ENCODE data around the gene EPB41L1.
A peak's percentile ranks its signal among the peaks of the same experiment; 100 is the strongest.

The EPB41L1 gene

DNA sequence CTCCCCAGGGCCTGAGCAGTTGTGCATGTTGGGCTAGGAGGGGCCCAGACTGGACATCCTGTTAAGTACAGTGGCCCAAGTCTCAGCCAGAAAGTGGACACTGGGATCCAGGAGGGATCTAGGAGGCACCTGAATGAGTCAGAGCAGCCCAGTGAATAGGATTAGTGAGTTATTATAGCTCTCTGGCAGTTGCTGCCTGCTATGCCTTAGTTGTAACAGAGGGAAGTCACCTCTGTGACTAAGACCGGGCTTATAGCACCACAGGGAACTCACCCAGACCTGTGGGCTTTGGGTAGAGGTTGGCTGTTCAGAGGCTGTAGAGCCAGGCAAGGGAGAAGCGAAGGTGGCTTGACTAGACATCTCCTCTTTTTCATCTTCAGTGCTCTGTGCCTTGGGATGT is 42.7 kb downstream of the EPB41L1 start:
- CTCF ChIA-PET = interaction anchor here (0.8 to 7.9 kb wide), 4 partner anchors 19 to 204 kb away, joined by 3 to 101 read pairs (median 6); no protein-coding TSS in a partner anchor

DNA sequence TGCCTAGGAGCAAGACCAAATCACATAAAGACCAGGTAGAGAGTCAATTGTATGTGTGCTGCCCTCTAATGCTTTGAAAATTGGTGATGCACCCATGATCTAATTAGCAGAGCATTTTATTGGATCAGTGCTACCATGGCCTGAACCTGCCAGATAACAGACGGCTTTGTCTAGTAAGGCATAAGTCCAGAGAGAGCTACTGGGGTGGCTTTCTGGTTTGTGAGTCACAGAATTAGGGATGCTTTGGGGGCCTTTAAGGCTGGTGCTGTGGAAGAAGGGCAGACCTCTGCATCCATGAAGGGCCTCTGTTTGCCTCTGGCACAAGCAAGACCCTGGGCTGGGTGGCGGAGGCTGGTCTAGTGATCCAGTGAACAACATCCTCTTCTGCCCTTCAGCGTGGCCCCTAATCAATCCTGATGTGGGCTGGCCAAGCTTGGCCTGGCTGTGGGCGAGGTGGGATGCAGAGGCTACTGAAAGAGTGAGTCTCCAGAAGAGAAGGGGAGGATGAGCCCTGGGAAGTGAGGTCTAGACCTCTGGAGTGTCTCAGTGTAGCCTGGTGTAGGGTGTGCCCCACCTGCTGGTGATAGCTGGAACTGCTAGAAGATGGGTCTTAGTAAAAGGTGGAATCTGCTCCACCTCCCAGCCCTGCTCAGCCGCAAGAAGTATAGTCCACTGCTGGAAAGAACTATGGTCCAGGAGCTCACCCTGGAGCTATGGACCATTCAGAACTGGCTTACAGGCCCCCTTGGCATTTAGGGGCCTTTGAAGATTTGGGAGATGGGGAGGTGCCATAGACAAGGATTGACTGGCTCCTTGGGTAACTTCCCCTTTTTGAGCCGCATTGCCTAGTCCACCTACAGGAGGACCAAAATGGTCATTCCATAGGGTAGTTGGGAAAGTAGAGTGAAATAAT is 45.1 kb downstream of the EPB41L1 start:
- ChIA-PET CTCF (interaction anchor here (0.5 to 7.9 kb wide), 32 partner anchors 10 to 902 kb away, joined by 3 to 101 read pairs (median 4); no protein-coding TSS in a partner anchor), POLR2A (interaction anchor here (0.5 kb wide), 1 partner anchor 252 kb away, joined by 3 read pairs; no protein-coding TSS in a partner anchor)
- TF ChIP-seq ZNF654 (tag by site-specific recombination; IDR thresholded peaks at IDR 0.05; ENCODE audit: low read depth) (peak; percentile 91), ZNF555 (tag by site-specific recombination; conservative IDR thresholded peaks at IDR 0.05) (no peak), ZNF2 (tag by site-specific recombination; IDR thresholded peaks at IDR 0.05) (0 out of 2 replicates have a peak, but pooled peaks have one; percentile 52), GLIS1 (tag by site-specific recombination; IDR thresholded peaks at IDR 0.05) (peak; percentile 20; the same call in 1 of the 2 replicates), ZNF23 (tag by site-specific recombination; IDR thresholded peaks at IDR 0.05; ENCODE audit: borderline replicate concordance) (no peak), EGR2 (tag by site-specific recombination; IDR thresholded peaks at IDR 0.05; ENCODE audit: low read depth) (0 out of 2 replicates have a peak, but pooled peaks have one; percentile 14), ZBTB48 (tag by site-specific recombination; IDR thresholded peaks at IDR 0.05) (peak; percentile 59; the same call in 1 of the 2 replicates)
- TF ChIP-seq, protein P1, sequence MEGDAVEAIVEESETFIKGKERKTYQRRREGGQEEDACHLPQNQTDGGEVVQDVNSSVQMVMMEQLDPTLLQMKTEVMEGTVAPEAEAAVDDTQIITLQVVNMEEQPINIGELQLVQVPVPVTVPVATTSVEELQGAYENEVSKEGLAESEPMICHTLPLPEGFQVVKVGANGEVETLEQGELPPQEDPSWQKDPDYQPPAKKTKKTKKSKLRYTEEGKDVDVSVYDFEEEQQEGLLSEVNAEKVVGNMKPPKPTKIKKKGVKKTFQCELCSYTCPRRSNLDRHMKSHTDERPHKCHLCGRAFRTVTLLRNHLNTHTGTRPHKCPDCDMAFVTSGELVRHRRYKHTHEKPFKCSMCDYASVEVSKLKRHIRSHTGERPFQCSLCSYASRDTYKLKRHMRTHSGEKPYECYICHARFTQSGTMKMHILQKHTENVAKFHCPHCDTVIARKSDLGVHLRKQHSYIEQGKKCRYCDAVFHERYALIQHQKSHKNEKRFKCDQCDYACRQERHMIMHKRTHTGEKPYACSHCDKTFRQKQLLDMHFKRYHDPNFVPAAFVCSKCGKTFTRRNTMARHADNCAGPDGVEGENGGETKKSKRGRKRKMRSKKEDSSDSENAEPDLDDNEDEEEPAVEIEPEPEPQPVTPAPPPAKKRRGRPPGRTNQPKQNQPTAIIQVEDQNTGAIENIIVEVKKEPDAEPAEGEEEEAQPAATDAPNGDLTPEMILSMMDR (tag by site-specific recombination; IDR thresholded peaks at IDR 0.05) = peak; percentile 72
- no peaks in the 10 kb centered on the region for H3K9me3 ChIP-seq (ENCODE audit: control insufficient read depth, insufficient read depth, low read depth, low read length)
- no peaks in the 10 kb centered on the region for H3K4me1 ChIP-seq (ENCODE audit: control insufficient read depth, insufficient read depth, low read length)
- H3K4me3 ChIP-seq (ENCODE audit: low read depth, low read length) = no peak overlapping the region
- no peak overlapping the region for H3K27ac ChIP-seq (ENCODE audit: extremely low read depth, low read depth, low read length)
- peaks cover 0 to 39% of the 10 kb centered on the region in 2 experiments; a peak in 2 of 3 replicates for H3K36me3 ChIP-seq (ENCODE audit: control insufficient read depth in 2 of 2, insufficient read depth in 1 of 2, low read length in 2 of 2)

More for the DNA sequence above, 42.7 kb downstream of the EPB41L1 start:
- POLR2A ChIA-PET = no interaction called here
- Histone ChIP-seq H3K9me3 (ENCODE audit: control insufficient read depth, insufficient read depth, low read depth, low read length) (no peaks in the 10 kb centered on the region), H3K27ac (ENCODE audit: extremely low read depth, low read depth, low read length) (no peak overlapping the region), H3K36me3 (ENCODE audit: control insufficient read depth in 2 of 2, insufficient read depth in 1 of 2, low read length in 2 of 2) (peaks cover 0 to 47% of the 10 kb centered on the region in 2 experiments; a peak in 2 of 3 replicates), H3K4me3 (ENCODE audit: low read depth, low read length) (no peak overlapping the region), H3K4me1 (ENCODE audit: control insufficient read depth, insufficient read depth, low read length) (no peaks in the 10 kb centered on the region)
- no peak for TF ChIP-seq ZNF239 (tag by site-specific recombination; IDR thresholded peaks at IDR 0.05)
- no peak for TF ChIP-seq ZNF23 (tag by site-specific recombination; IDR thresholded peaks at IDR 0.05; ENCODE audit: borderline replicate concordance)
- no peak for TF ChIP-seq ZNF660 (tag by site-specific recombination; IDR thresholded peaks at IDR 0.05)
- TF ChIP-seq, protein P2, sequence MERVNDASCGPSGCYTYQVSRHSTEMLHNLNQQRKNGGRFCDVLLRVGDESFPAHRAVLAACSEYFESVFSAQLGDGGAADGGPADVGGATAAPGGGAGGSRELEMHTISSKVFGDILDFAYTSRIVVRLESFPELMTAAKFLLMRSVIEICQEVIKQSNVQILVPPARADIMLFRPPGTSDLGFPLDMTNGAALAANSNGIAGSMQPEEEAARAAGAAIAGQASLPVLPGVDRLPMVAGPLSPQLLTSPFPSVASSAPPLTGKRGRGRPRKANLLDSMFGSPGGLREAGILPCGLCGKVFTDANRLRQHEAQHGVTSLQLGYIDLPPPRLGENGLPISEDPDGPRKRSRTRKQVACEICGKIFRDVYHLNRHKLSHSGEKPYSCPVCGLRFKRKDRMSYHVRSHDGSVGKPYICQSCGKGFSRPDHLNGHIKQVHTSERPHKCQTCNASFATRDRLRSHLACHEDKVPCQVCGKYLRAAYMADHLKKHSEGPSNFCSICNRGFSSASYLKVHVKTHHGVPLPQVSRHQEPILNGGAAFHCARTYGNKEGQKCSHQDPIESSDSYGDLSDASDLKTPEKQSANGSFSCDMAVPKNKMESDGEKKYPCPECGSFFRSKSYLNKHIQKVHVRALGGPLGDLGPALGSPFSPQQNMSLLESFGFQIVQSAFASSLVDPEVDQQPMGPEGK (tag by site-specific recombination; IDR thresholded peaks at IDR 0.05) = no peak
- no peak for TF ChIP-seq ZNF600 (tag by site-specific recombination; IDR thresholded peaks at IDR 0.05)
- no peak for TF ChIP-seq RBAK (tag by site-specific recombination; IDR thresholded peaks at IDR 0.05)
- TF ChIP-seq KLF16 (tag by site-specific recombination; IDR thresholded peaks at IDR 0.05) = no peak
- no peak for TF ChIP-seq ZNF146 (tag by site-specific recombination; IDR thresholded peaks at IDR 0.05)

DNA sequence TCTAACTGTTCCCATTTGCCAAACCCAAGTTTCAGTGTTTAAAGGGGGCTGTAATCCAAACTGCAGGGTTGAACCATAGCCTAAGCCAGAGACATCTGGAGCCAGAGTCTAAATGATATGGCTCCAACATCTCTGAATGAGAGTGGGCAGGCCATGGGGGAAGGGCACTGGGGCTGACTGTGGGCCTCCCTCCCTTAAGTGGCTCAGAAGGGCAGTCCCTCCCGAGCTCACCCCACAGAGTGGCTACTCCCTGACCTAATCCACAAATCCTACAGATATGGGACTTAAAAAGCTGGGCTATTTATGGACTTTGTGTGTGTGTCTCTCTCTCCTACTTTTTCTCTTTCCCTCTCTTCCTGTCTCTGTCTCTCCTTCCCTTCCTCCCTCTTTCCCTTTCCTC is 45.9 kb downstream of the EPB41L1 start:
- Histone ChIP-seq H3K4me3 (ENCODE audit: low read depth, low read length) (no peak overlapping the region), H3K27ac (ENCODE audit: extremely low read depth, low read depth, low read length) (no peak overlapping the region), H3K36me3 (ENCODE audit: control insufficient read depth in 2 of 2, insufficient read depth in 1 of 2, low read length in 2 of 2) (peaks cover 0 to 36% of the 10 kb centered on the region in 2 experiments; a peak in 2 of 3 replicates), H3K9me3 (ENCODE audit: control insufficient read depth, insufficient read depth, low read depth, low read length) (no peaks in the 10 kb centered on the region), H3K4me1 (ENCODE audit: control insufficient read depth, insufficient read depth, low read length) (no peaks in the 10 kb centered on the region)
- ChIA-PET CTCF (interaction anchor here (0.6 to 7.9 kb wide), 17 partner anchors 10 to 421 kb away, joined by 3 to 101 read pairs (median 7); no protein-coding TSS in a partner anchor), POLR2A (no interaction called here)
- TF ChIP-seq PRDM1 (tag by site-specific recombination; IDR thresholded peaks at IDR 0.05) (peak; percentile 37; the same call in 1 of the 2 replicates), ZNF623 (tag by site-specific recombination; IDR thresholded peaks at IDR 0.05) (no peak)
- TF ChIP-seq, protein P3, sequence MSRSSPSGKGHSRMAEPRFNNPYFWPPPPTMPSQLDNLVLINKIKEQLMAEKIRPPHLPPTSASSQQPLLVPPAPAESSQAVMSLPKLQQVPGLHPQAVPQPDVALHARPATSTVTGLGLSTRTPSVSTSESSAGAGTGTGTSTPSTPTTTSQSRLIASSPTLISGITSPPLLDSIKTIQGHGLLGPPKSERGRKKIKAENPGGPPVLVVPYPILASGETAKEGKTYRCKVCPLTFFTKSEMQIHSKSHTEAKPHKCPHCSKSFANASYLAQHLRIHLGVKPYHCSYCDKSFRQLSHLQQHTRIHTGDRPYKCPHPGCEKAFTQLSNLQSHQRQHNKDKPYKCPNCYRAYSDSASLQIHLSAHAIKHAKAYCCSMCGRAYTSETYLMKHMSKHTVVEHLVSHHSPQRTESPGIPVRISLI (tag by site-specific recombination; IDR thresholded peaks at IDR 0.05) = no peak
